Left lobe of liver (tissue), 2 donors: ENCODE data around the gene NOL4L. TPM values are rescaled to one million over a fixed set of nuclear protein-coding genes. Genes with fewer than 3 reads are reported as not detected.

Source experiments
- ATAC-seq: fragments of 200-7000 bp; cut with Tn5 transposase; one replicate; pipeline ENCODE4 v1.9.1; 2020; ENCODE audit warnings: mild to moderate bottlenecking, moderate library complexity
- DNase-seq: peaks from one replicate; pipeline ENCODE4 v3.0.0-alpha.2; 2020; ENCODE audit warnings: low spot score
- total RNA-seq: library from RNA; stranded (reverse); gene quantifications from one replicate; pipeline ENCODE4 v1.2.1, GENCODE V29; 2021
- donor health status: DM: no; HTN: no; CAD: no; lungs with moderate emphysema.
- donor health status: DM: no; HTN: yes; CAD: no.

The NOL4L gene
- total RNA-seq, 1 donor from 2014 or later: 5.8 TPM

- DNase-seq (no peak), ATAC-seq (no peak)
Observed at GRCh38 chr20:32563311-32564272, 21.5 kb downstream of the NOL4L start.

GRCh38 chr20:32562495-32562911, 22.6 kb downstream of the NOL4L start:
- ATAC-seq: no peak
- no peak for DNase-seq

DNA sequence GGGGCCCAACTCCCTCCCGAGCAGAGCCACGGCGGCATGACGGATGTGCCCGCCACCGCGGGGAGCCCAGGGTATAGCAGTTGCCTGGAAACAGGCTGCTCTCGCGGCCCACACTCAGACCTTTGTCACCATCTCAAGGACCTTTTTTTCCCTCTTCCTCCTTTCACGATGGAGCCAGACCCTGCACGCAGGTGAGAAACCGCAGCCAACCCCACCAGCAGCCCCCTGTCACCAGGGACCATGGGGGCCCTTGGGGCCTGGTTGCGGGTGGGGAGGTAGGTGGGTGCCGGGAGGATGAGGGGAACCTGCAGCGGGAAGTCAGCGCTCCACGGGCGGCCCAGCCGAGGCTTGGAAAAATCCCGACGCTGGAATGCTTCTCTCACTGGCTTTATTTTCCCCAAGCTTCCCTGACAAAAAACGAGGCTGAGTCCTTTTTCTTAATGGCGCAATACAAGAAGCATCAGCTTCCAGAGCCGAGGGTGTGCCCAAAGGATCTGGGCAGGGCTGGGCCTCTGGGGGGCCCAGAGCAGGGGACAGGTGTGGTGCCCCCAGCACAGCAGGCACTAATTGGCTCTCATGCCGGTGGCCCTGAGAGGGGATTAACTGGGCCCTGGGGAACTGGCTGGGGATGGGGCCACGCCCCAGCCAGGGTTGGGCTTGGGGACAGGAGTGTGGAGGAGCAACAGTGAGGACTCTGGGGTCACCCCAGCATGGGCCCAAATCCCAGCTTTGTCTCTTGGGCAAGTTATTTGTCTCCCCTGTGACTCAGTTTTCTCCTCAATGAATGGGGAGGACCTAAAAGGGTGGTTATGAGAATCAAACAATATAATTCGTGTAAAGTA, 23.9 kb downstream of the NOL4L start:
- no peak for ATAC-seq
- DNase-seq: no peak

DNA sequence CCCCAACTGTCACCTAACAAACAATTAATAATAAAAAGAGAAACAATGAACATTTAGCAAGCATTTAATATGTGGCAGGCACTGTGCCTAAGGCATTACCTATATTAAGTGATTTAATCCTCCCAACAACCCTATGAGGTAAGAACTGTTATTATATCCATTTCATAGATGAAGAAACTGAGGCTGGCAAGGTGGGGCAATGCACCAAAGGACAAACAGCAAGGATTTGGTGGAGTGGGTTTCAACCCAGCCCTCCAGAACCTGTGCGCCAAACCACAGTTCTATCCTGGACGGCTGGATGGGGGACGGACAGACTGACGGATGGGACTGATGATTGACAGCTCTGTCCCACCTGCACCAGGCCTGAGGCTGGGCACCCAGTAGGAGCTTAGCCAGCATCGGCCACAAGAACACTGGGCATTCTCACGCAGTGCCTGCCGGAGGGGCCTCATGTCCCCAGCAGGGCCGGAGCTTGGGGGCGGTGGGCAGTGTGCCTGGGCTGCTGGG, 24.6 kb downstream of the NOL4L start:
- ATAC-seq (no peak), DNase-seq (no peak)

DNA sequence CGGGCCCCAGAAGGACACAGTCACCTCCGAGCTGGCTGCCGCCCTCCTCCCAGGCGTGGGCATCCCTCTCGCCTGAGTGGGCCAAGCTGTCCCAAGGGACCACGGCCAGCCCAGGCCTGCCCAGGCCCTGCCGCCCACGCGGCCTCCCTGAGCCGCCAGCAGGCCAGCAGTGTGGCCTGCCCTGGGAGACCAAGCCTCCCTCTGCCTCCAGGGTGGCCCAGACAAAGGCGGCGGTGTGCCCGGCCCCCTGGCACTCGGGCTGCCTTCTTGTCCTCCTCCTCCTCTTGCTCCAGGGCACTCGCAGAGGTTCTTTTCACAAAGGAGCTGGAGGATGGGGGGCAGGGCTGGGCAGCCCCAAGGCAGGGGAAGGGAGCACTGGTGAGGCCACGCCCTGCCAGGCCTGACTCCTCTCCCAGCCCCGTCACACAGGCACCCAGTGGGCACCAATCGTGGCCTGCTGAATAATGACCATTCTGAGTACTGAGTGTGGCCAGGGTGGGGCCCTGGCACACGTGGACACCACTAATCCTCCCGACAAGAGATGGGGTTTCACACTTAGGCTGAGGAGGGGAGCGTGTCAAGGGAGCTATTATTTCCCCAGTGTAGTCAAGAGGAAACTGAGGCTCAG, 25.3 kb downstream of the NOL4L start:
- DNase-seq (no peak), ATAC-seq (no peak)

DNA sequence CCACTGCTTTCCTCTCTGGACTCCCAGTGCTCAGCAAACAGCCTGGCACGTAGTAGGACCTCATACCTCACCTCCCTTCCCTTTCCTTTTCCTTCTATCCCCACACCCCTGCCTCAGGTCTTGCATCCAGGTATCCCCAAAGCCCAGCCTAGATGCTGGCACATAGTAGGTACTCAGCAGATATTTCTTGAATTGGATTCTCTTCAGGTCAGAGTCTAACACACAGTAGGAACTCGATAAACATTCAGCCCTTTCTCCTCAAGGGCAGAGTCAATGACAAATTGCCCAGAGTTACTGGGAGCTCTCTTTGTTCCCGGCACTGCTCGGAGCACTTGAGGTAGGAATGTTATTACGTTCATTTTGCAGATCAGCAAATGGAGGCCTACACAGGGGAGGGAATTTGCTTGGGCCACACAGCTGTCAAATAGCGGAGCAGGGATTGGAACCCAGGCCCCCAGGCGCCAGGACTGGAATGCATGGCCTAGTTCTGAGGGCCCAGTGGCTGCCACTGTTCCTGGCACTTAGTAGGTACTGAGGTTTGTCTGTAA, 25.9 kb downstream of the NOL4L start:
- no peak for ATAC-seq
- no peak for DNase-seq

DNA sequence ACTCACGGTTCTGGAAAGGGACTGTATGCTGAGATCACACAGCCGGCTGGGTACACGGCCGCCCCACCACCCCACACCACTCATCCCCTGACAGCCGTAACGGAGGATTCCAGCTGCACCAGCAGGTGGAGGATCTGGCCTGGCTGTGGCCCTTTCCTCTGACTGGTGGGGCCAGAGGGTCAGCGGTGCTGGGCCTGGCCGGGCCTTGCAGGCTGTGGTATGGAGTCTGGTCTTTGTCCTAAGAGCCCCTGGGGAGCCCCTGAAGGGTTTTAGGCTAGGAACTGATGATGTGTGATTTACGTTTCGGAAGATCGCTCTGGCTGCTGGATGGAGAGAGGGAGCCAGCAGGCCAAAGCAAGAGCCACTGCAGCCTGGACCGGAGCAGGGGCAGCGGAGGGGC, 26.6 kb downstream of the NOL4L start:
- ATAC-seq: no peak
- DNase-seq: no peak

- no peak for DNase-seq
- ATAC-seq: no peak
Observed at GRCh38 chr20:32557319-32557718, 27.8 kb downstream of the NOL4L start.

GRCh38 chr20:32556312-32557184, 28.6 kb downstream of the NOL4L start:
- no peak for ATAC-seq
- no peak for DNase-seq

DNA sequence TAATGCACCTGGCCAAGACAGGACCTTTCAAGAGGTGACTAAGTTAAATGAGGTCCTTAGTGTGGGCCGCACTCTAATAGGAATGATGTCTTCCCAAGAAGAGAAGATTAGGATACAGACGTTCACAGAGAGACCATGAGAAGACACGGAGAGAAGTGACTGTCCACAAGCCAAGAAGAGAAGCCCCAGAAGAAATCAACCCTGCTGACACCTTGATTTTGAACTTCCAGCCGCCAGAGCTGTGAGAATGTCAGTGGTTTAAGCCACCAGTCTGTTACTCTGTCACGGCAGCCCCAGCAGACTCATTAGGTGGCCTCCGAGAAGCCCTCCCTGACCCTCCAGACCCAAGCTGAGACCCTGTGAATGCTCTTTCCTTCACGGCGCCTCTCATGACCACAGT, 29.5 kb downstream of the NOL4L start:
- DNase-seq: no peak
- no peak for ATAC-seq

GRCh38 chr20:32554965-32555289, 30.2 kb downstream of the NOL4L start:
- DNase-seq: no peak
- no peak for ATAC-seq

- ATAC-seq (no peak), DNase-seq (no peak)
Observed at GRCh38 chr20:32553618-32554017, 31.5 kb downstream of the NOL4L start.

GRCh38 chr20:32551693-32552092, 33.4 kb downstream of the NOL4L start:
- DNase-seq (no peak), ATAC-seq (no peak)

- ATAC-seq (no peak), DNase-seq (no peak)
Observed at GRCh38 chr20:32549842-32550241, 35.3 kb downstream of the NOL4L start.

DNA sequence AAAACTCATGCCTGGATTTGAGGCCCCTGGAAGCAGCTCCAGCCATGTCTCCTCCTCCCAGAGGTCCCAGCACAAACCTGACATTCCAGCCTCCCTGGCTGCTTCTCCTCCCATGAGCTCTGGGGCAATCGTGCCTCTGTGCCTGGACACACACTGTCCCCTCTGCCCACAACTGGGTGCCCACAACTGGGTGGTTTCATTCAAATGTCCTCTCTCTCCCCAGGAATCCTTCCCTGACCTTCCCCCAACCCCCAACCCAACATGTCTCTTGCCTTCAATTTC, 37.4 kb downstream of the NOL4L start:
- DNase-seq (no peak), ATAC-seq (no peak)

DNA sequence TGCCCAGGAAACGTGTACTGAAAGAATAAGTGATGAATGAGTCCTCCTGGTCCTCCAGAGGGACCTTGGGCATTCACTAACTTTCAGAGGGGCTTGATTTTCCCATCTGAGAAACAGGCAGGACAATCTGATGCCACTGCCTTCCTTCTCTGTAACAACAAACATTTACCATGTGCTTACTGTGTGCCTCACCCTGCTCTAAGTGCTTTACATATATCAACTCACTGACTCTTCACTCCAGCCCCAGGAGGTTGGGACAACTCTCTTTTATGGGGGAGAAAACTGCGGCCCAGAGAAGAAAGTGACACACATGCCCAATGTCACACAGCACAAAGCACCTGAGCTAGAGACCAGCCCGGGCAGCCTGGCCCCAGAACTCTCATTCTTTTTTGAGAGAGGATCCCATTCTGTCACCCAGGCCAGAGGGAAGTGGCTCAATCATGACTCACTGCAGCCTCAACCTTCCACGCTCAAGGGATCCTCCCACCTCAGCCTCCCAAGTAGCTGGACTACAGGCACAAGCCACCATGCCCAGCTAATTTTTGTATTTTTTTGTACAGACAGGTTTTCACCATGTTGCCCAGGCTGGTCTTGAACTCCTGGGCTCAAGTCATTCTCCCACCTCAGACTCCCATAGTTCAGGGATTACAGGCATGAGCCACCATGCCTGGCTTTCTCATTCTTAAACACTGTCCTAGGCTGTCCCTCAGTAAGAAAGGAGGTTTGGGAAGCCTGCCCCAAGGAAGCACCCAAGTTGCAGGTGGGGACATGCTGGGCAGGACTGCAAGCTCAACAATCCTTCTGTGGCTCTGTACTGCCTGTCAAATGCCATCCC, 38.0 kb downstream of the NOL4L start:
- ATAC-seq (no peak), DNase-seq (no peak)

DNA sequence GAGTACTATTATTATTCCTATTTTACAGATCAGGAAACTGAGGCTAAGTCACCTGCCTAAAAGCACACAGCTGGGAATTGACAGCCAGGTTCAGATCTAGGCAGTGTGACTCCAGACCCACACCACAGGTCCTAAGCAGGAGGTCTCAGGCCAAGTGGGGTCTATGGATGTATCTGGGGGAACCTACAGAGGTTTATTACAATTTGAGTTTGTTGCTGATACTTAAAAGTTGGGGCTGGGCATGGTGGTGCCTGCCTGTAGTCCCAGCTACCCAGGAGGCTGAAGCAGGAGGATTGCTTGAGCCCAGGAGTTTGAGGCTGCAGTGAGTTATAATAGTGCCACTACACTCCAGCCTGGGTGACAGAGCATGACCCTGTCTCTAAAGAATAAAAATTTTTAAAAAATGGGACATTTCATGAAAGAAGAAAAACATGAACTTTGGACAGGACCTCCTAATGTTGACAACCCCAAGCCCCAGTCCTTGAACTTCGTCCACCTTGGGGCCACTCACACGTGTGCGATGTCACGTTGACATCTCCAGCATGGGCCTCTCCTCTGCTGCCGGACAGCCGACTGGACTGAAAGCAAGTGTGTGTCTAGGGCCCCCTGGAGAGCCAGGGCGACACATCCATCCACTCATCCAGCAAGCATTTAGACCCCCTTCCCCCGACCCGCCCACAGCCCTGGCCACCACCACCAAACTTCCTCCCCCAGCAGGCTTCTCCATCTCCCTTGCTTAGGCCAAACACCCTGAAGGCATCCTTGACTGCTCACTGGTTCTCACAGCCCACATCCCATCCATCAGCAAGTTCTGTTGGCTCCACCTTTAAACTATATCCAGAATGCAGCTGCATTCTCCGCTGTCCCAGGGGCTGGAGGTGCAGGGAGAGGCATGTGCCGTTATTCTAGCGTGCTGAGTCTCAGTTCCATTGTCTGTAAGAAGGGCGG, 40.0 kb downstream of the NOL4L start:
- ATAC-seq (no peak), DNase-seq (no peak)

- ATAC-seq (no peak), DNase-seq (no peak)
Observed at GRCh38 chr20:32544260-32544722, 40.8 kb downstream of the NOL4L start.
